Mesenchymal stem cell (in vitro differentiated cells and primary cell): ENCODE results near the gene ZNF410.

Source experiments
- DNase-seq: peaks from one replicate; pipeline ENCODE4 v3.0.0-alpha.2; 2013
- H2AFZ ChIP-seq: one replicate; pipeline ENCODE4 v1.6.1; 2013; ENCODE audit warnings: low read depth, mild to moderate bottlenecking, control low read depth, inconsistent platforms, low read length, moderate library complexity
- H2AK5ac ChIP-seq: 2 replicates; pipeline ENCODE4 v1.6.1; 2013; ENCODE audit warnings: low read length, moderate library complexity, mild to moderate bottlenecking, inconsistent platforms; ENCODE audit not compliant: severe bottlenecking
- H2BK120ac ChIP-seq: one replicate; pipeline ENCODE4 v1.6.1; 2013; ENCODE audit warnings: low read depth, mild to moderate bottlenecking, inconsistent platforms, low read length, moderate library complexity
- H2BK12ac ChIP-seq, 2 experiments: one replicate each; pipeline ENCODE4 v1.6.1; 2013; ENCODE audit warnings: inconsistent platforms in 2 of 2, low read length in 2 of 2, mild to moderate bottlenecking in 2 of 2, moderate library complexity in 2 of 2, control low read depth in 1 of 2
- H2BK15ac ChIP-seq: one replicate; pipeline ENCODE4 v1.6.1; 2013; ENCODE audit warnings: mild to moderate bottlenecking, low read depth, inconsistent platforms; ENCODE audit not compliant: poor library complexity, severe bottlenecking
- H2BK5ac ChIP-seq: 2 replicates; pipeline ENCODE4 v1.6.1; 2013; ENCODE audit warnings: low read depth, mild to moderate bottlenecking, low read length, control low read depth, inconsistent platforms; ENCODE audit not compliant: poor library complexity, severe bottlenecking
- H3K14ac ChIP-seq, 2 experiments: one replicate each; pipeline ENCODE4 v1.6.1; 2013; ENCODE audit warnings: inconsistent platforms in 2 of 2, low read length in 2 of 2, control low read depth in 1 of 2, mild to moderate bottlenecking in 1 of 2, moderate library complexity in 1 of 2
- H3K18ac ChIP-seq, 2 experiments: one replicate each; pipeline ENCODE4 v1.6.1; 2013; ENCODE audit warnings: inconsistent platforms in 2 of 2, low read length in 2 of 2, control low read depth in 1 of 2, low read depth in 1 of 2, mild to moderate bottlenecking in 1 of 2
- H3K23ac ChIP-seq, 2 experiments: one replicate each; pipeline ENCODE4 v1.6.1; 2013; ENCODE audit warnings: inconsistent platforms in 2 of 2, low read length in 2 of 2, mild to moderate bottlenecking in 2 of 2, moderate library complexity in 2 of 2, control low read depth in 1 of 2
- H3K27ac ChIP-seq: 2 replicates; pipeline ENCODE4 v1.5.1; 2013; ENCODE audit warnings: mild to moderate bottlenecking, moderate library complexity, low read length, control low read depth, inconsistent platforms; ENCODE audit not compliant: poor library complexity, severe bottlenecking
- H3K27me3 ChIP-seq, 2 experiments: 2 replicates each; pipeline versions ENCODE4 v1.6.1 to v1.7.0; 2013; ENCODE audit warnings: low read length in 2 of 2, mild to moderate bottlenecking in 2 of 2, moderate library complexity in 2 of 2, control low read depth in 1 of 2, inconsistent platforms in 1 of 2; ENCODE audit not compliant: control insufficient read depth in 1 of 2, insufficient read depth in 1 of 2
- H3K36me3 ChIP-seq, 2 experiments: 2 replicates each; pipeline versions ENCODE4 v1.6.1 to v1.7.0; 2013; ENCODE audit warnings: low read length in 2 of 2, control low read depth in 1 of 2, inconsistent platforms in 1 of 2, low read depth in 1 of 2, mild to moderate bottlenecking in 1 of 2; ENCODE audit not compliant: insufficient read depth in 2 of 2, control insufficient read depth in 1 of 2
- H3K4ac ChIP-seq, 2 experiments: one replicate each; pipeline ENCODE4 v1.6.1; 2013; ENCODE audit warnings: inconsistent platforms in 2 of 2, low read length in 2 of 2, mild to moderate bottlenecking in 2 of 2, moderate library complexity in 2 of 2, control low read depth in 1 of 2, low read depth in 1 of 2
- H3K4me1 ChIP-seq: 2 replicates; pipeline ENCODE4 v1.6.1; 2013; ENCODE audit warnings: low read depth, low read length, control low read depth; ENCODE audit not compliant: control insufficient read depth, insufficient read depth
- H3K4me2 ChIP-seq: 2 replicates; pipeline ENCODE4 v1.6.1; 2013; ENCODE audit warnings: low read length, mild to moderate bottlenecking, inconsistent platforms; ENCODE audit not compliant: poor library complexity, severe bottlenecking
- H3K4me3 ChIP-seq, 2 experiments: 2 replicates each; pipeline versions ENCODE4 v1.5.1 to v1.7.0; 2013; ENCODE audit warnings: low read length in 2 of 2, mild to moderate bottlenecking in 2 of 2, control low read depth in 1 of 2, low read depth in 1 of 2; ENCODE audit not compliant: insufficient read depth in 1 of 2
- H3K79me1 ChIP-seq: replicated peaks from 2 replicates; pipeline ENCODE4 v1.6.1; 2013; ENCODE audit warnings: mild to moderate bottlenecking, control low read depth, low read length, inconsistent platforms; ENCODE audit not compliant: poor library complexity, severe bottlenecking
- H3K9ac ChIP-seq: 2 replicates; pipeline ENCODE4 v1.7.0; 2013; ENCODE audit warnings: mild to moderate bottlenecking, low read length, moderate library complexity
- H3K9me3 ChIP-seq: 2 replicates; pipeline ENCODE4 v1.7.0; 2013; ENCODE audit warnings: mild to moderate bottlenecking, low read length; ENCODE audit not compliant: control insufficient read depth
- H4K8ac ChIP-seq: one replicate; pipeline ENCODE4 v1.6.1; 2013; ENCODE audit warnings: inconsistent platforms, mild to moderate bottlenecking, low read length, moderate library complexity
- H4K91ac ChIP-seq: one replicate; pipeline ENCODE4 v1.6.1; 2013; ENCODE audit warnings: mild to moderate bottlenecking, low read length, inconsistent platforms
- WGBS: methylation state at CpG from one replicate; pipeline ENCODE4 v1.1.7; 2013; ENCODE audit warnings: mixed read lengths; 5-methylcytosine and 5-hydroxymethylcytosine counted together

Gene ZNF410

DNA sequence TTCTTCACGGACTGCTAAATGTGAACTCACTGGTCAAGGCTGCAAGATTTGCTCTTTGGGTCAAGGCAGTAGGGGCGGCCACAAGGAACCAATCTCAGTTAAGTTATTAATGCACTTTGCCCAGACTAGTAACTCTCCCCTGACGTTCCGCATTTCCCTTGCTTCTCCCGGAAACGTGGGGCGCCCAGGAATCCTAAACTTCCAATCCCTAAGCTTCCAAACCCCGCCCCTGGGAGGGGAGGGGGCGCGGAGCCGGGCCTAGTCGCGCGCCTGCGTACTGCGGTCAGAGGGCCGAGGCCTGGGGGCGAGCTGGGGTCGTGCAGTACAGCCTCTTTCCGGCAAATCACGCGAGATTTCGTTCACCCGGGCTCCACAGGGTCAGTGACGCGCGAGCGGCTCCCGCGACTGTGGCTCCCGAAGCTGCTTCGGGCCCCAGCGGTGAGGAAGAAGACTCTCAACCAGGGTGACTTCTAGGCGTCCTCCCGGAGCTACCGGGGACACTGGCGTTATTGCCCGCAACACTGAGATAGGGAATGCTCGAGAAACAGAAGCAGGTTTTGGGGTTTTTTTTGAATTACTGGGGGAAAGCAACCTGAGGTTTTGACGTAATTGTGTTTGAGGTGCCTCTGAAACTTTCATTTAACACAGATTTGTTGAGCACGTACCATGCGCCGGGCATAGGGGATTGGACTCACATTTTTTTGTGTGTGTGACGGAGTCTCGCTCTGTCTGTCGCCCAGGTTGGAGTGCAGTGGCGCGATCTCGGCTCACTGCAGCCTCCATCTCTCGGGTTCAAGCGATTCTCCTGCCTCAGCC is 34.9 kb upstream of the ZNF410 start, which contains the start of gene PTGR2:
Gene PTGR2, plus strand, starts transcription at position 265 of the 816 bp plus-strand sequence. CDS start 7,032 bp downstream, outside the sequence.
- Histone ChIP-seq H3K4me2 (peak within 1 kb of the TSS; percentile 59), H4K91ac (peak within 1 kb of the TSS; percentile 34), H4K8ac (peak within 1 kb of the TSS; percentile 74), H3K27ac (peak within 1 kb of the TSS; percentile 98), H3K14ac (no peak within 1 kb of the TSS), H3K4ac (peak within 1 kb of the TSS; percentile 24 to 91), H2BK5ac (peak within 1 kb of the TSS; percentile 93), H3K18ac (peak within 1 kb of the TSS; percentile 53 to 76), H3K79me1 (no peaks in the 10 kb centered on the region), H3K23ac (no peak within 1 kb of the TSS), H2AFZ (peak within 1 kb of the TSS; percentile 77), H3K27me3 (no peaks in the 10 kb centered on the region), H2BK12ac (peak within 1 kb of the TSS in 1 of 2 experiments; percentile 10), H3K9ac (peak within 1 kb of the TSS; percentile 97), H3K4me3 (peak within 1 kb of the TSS; percentile 60 to 80), H3K36me3 (peaks cover 0 to 7% of the 10 kb centered on the region in 2 experiments), H3K4me1 (peaks cover 10% of the 10 kb centered on the region), H2AK5ac (peak within 1 kb of the TSS; percentile 90), H2BK15ac (peak within 1 kb of the TSS; percentile 78), H3K9me3 (no peaks in the 10 kb centered on the region), H2BK120ac (no peak within 1 kb of the TSS)
- DNase-seq: peak; percentile 98
- WGBS: under 1% methylated on average over 49 of the region's 51 CpGs

GRCh38 chr14:73859145-73859544 is 27.5 kb upstream of the ZNF410 start:
- no peak overlapping the region for H3K4me2 ChIP-seq
- H3K18ac ChIP-seq: no peak overlapping the region
- no peak overlapping the region for H4K8ac ChIP-seq
- H3K27me3 ChIP-seq: no peaks in the 10 kb centered on the region
- peaks cover 7 to 45% of the 10 kb centered on the region in 2 experiments for H3K36me3 ChIP-seq
- no peaks in the 10 kb centered on the region for H3K9me3 ChIP-seq
- H2BK12ac ChIP-seq: no peak overlapping the region
- H2BK5ac ChIP-seq: no peak overlapping the region
- H3K9ac ChIP-seq: no peak overlapping the region
- H3K4me3 ChIP-seq: no peak overlapping the region
- no peak overlapping the region for H2AK5ac ChIP-seq
- H2BK120ac ChIP-seq: no peak overlapping the region
- no peaks in the 10 kb centered on the region for H3K4me1 ChIP-seq
- H3K23ac ChIP-seq: no peak overlapping the region
- H4K91ac ChIP-seq: no peak overlapping the region
- H3K79me1 ChIP-seq: peaks cover 5% of the 10 kb centered on the region
- no peak for DNase-seq
- H3K4ac ChIP-seq: no peak overlapping the region
- no peak overlapping the region for H3K27ac ChIP-seq
- H2BK15ac ChIP-seq: no peak overlapping the region
- no peak overlapping the region for H3K14ac ChIP-seq
- H2AFZ ChIP-seq: no peak overlapping the region

DNA sequence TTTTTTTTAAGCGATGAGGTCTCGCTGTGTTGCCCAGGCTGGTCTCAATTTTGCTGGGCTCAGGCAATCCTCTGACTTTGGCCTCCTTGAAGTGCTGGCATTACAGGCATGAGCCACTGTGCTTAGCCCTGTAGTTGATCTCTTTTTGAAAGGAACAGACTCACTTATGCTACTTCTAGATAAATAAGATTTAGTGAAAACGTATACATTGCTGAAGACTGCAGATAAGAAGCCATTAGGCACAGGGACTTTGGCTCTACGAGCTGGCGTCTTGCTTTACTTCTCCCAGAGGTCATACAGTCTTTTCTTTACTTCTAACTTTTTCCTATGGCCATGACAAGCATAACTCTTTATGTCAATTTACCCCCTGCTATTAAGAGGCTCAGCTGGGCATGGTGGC is 25.6 kb upstream of the ZNF410 start:
- no peak overlapping the region for H2BK12ac ChIP-seq
- H3K79me1 ChIP-seq: peaks cover 5% of the 10 kb centered on the region
- H2AFZ ChIP-seq: peak overlapping the region; percentile 11
- H2BK5ac ChIP-seq: no peak overlapping the region
- H3K9ac ChIP-seq: no peak overlapping the region
- no peak overlapping the region for H2BK120ac ChIP-seq
- H3K4me3 ChIP-seq: no peak overlapping the region
- H3K4me2 ChIP-seq: no peak overlapping the region
- H3K36me3 ChIP-seq: peaks cover 7 to 55% of the 10 kb centered on the region in 2 experiments
- no peak for DNase-seq
- H2AK5ac ChIP-seq: no peak overlapping the region
- no peak overlapping the region for H4K91ac ChIP-seq
- no peaks in the 10 kb centered on the region for H3K27me3 ChIP-seq
- no peak overlapping the region for H3K14ac ChIP-seq
- 78% methylated on average over 5 of the region's 5 CpGs for WGBS
- no peak overlapping the region for H3K4ac ChIP-seq
- no peaks in the 10 kb centered on the region for H3K9me3 ChIP-seq
- H2BK15ac ChIP-seq: no peak overlapping the region
- H3K18ac ChIP-seq: no peak overlapping the region
- no peak overlapping the region for H3K23ac ChIP-seq
- H3K4me1 ChIP-seq: no peaks in the 10 kb centered on the region
- H4K8ac ChIP-seq: no peak overlapping the region
- no peak overlapping the region for H3K27ac ChIP-seq

DNA sequence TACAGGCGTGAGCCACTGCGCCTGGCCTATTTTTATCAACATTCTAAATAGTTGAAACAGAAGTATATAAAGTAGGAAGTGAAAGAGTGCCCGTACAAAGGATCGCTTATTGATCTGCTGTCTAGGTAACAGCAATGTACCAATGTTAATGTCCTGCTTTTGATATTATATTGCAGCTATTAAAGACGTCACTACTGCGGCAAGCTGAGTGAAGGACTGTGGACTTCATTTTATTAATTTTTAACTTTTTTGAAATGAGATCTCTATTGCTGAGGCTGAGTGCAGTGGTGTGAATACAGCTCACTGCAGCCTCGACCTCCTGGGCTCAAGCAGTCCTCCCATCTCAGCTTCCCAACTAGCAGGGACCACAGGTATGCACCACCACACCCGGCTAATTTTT is 24.2 kb upstream of the ZNF410 start:
- Histone ChIP-seq H3K4me1 (no peaks in the 10 kb centered on the region), H3K14ac (no peak overlapping the region), H2BK12ac (no peak overlapping the region), H3K27ac (no peak overlapping the region), H3K18ac (no peak overlapping the region), H2BK15ac (no peak overlapping the region), H4K91ac (no peak overlapping the region), H3K4me2 (no peak overlapping the region), H3K27me3 (no peaks in the 10 kb centered on the region), H3K79me1 (peaks cover 5% of the 10 kb centered on the region), H3K23ac (no peak overlapping the region), H4K8ac (no peak overlapping the region), H2AFZ (no peak overlapping the region), H3K36me3 (peaks cover 7 to 61% of the 10 kb centered on the region in 2 experiments), H3K4me3 (no peak overlapping the region), H3K4ac (no peak overlapping the region), H3K9ac (no peak overlapping the region), H3K9me3 (no peaks in the 10 kb centered on the region), H2AK5ac (no peak overlapping the region), H2BK120ac (no peak overlapping the region), H2BK5ac (no peak overlapping the region)
- DNase-seq: no peak
- 96% methylated on average over 6 of the region's 8 CpGs for WGBS
